Stimulated activated naive CD8-positive, alpha-beta T cell treated with anti-CD3 and anti-CD28 coated beads, Interleukin-15, Interleukin-2, amounts not matched to agents 100 ng/mL and 50 ng/mL, for 24 hours (primary cell): ENCODE measurements around the gene GNG10.
"Not testable (repeated sequence)": the region's sequence is repeated elsewhere in the genome, so short reads cannot be mapped to it uniquely, and the experiment has no call there.

Experiments
- H3K27ac Mint-ChIP-seq: one replicate; pipeline ENCODE4 v1.8.0; 2021; ENCODE audit warnings: mild to moderate bottlenecking, mixed read lengths
- H3K27me3 Mint-ChIP-seq: one replicate; pipeline ENCODE4 v1.8.0; 2021; ENCODE audit warnings: mixed read lengths
- H3K36me3 Mint-ChIP-seq: one replicate; pipeline ENCODE4 v1.8.0; 2021; ENCODE audit warnings: low read depth, mixed read lengths
- H3K4me1 Mint-ChIP-seq: one replicate; pipeline ENCODE4 v1.8.0; 2021; ENCODE audit warnings: low read depth, mixed read lengths
- H3K4me3 Mint-ChIP-seq: one replicate; pipeline ENCODE4 v1.8.0; 2021; ENCODE audit warnings: mild to moderate bottlenecking, mixed read lengths
- H3K9me3 Mint-ChIP-seq: one replicate; pipeline ENCODE4 v1.8.0; 2021; ENCODE audit warnings: mixed read lengths

GNG10 gene

GRCh38 chr9:111634860-111635259, 26.5 kb upstream of the GNG10 start:
- H3K4me1 Mint-ChIP-seq: peaks cover 54% of the 10 kb centered on the region
- H3K4me3 Mint-ChIP-seq: no peak overlapping the region
- H3K27me3 Mint-ChIP-seq: no peaks in the 10 kb centered on the region
- H3K36me3 Mint-ChIP-seq: peaks cover 36% of the 10 kb centered on the region
- H3K27ac Mint-ChIP-seq: no peak overlapping the region
- H3K9me3 Mint-ChIP-seq: no peaks in the 10 kb centered on the region

GRCh38 chr9:111637421-111637950, 23.9 kb upstream of the GNG10 start:
- Mint-ChIP-seq H3K36me3 (peaks cover 27% of the 10 kb centered on the region), H3K4me1 (peaks cover 38% of the 10 kb centered on the region), H3K9me3 (no peaks in the 10 kb centered on the region), H3K27me3 (no peaks in the 10 kb centered on the region), H3K27ac (no peak overlapping the region), H3K4me3 (no peak overlapping the region)

GRCh38 chr9:111644195-111644772, 17.1 kb upstream of the GNG10 start:
- Mint-ChIP-seq H3K27me3 (no peaks in the 10 kb centered on the region), H3K9me3 (no peaks in the 10 kb centered on the region), H3K4me3 (no peak overlapping the region), H3K36me3 (peaks cover 53% of the 10 kb centered on the region), H3K27ac (no peak overlapping the region), H3K4me1 (no peaks in the 10 kb centered on the region)

- Mint-ChIP-seq H3K9me3 (no peaks in the 10 kb centered on the region), H3K4me1 (no peaks in the 10 kb centered on the region), H3K27me3 (no peaks in the 10 kb centered on the region), H3K27ac (no peak overlapping the region), H3K36me3 (peaks cover 64% of the 10 kb centered on the region), H3K4me3 (no peak overlapping the region)
Observed at GRCh38 chr9:111645806-111646205, 15.6 kb upstream of the GNG10 start.

- Mint-ChIP-seq H3K9me3 (no peaks in the 10 kb centered on the region), H3K36me3 (peaks cover 64% of the 10 kb centered on the region), H3K4me1 (no peaks in the 10 kb centered on the region), H3K27ac (no peak overlapping the region), H3K27me3 (no peaks in the 10 kb centered on the region), H3K4me3 (no peak overlapping the region)
Observed at GRCh38 chr9:111646417-111646816, 15.0 kb upstream of the GNG10 start.

GRCh38 chr9:111648066-111648465, 13.3 kb upstream of the GNG10 start:
- Mint-ChIP-seq H3K4me3 (no peak overlapping the region), H3K4me1 (no peaks in the 10 kb centered on the region), H3K36me3 (peaks cover 61% of the 10 kb centered on the region), H3K9me3 (no peaks in the 10 kb centered on the region), H3K27ac (no peak overlapping the region), H3K27me3 (no peaks in the 10 kb centered on the region)

GRCh38 chr9:111649016-111649415, 12.4 kb upstream of the GNG10 start:
- Mint-ChIP-seq H3K27ac (no peak overlapping the region), H3K4me3 (no peak overlapping the region), H3K4me1 (no peaks in the 10 kb centered on the region), H3K36me3 (peaks cover 64% of the 10 kb centered on the region), H3K27me3 (no peaks in the 10 kb centered on the region), H3K9me3 (no peaks in the 10 kb centered on the region)

GRCh38 chr9:111657051-111657450, 4.4 kb upstream of the GNG10 start:
- Mint-ChIP-seq H3K4me1 (peaks cover 13% of the 10 kb centered on the region), H3K36me3 (peaks cover 21% of the 10 kb centered on the region), H3K27me3 (no peaks in the 10 kb centered on the region), H3K9me3 (no peaks in the 10 kb centered on the region), H3K27ac (no peak overlapping the region), H3K4me3 (no peak overlapping the region)

GRCh38 chr9:111658943-111659342, 2.5 kb upstream of the GNG10 start:
- Mint-ChIP-seq H3K4me1 (peaks cover 29% of the 10 kb centered on the region), H3K27ac (no peak overlapping the region), H3K36me3 (peaks cover 18% of the 10 kb centered on the region), H3K27me3 (no peaks in the 10 kb centered on the region), H3K9me3 (no peaks in the 10 kb centered on the region), H3K4me3 (no peak overlapping the region)

GRCh38 chr9:111659691-111660090, 1.7 kb upstream of the GNG10 start:
- H3K27ac Mint-ChIP-seq: no peak overlapping the region
- H3K36me3 Mint-ChIP-seq: peaks cover 18% of the 10 kb centered on the region
- peaks cover 29% of the 10 kb centered on the region for H3K4me1 Mint-ChIP-seq
- no peak overlapping the region for H3K4me3 Mint-ChIP-seq
- H3K27me3 Mint-ChIP-seq: no peaks in the 10 kb centered on the region
- no peaks in the 10 kb centered on the region for H3K9me3 Mint-ChIP-seq

- H3K27me3 Mint-ChIP-seq: no peaks in the 10 kb centered on the region
Observed at GRCh38 chr9:111661802-111662521, 557 bp downstream of the GNG10 start.

GRCh38 chr9:111662576-111663300, 1.3 kb downstream of the GNG10 start:
- Mint-ChIP-seq H3K36me3 (peaks cover 31% of the 10 kb centered on the region), H3K4me3 (peak overlapping the region; percentile 98), H3K27me3 (no peaks in the 10 kb centered on the region), H3K27ac (peak overlapping the region; percentile 85), H3K9me3 (no peaks in the 10 kb centered on the region), H3K4me1 (peaks cover 32% of the 10 kb centered on the region)

More at GRCh38 chr9:111661802-111662521, 557 bp downstream of the GNG10 start:
- Mint-ChIP-seq H3K27ac (peak overlapping the region; percentile 85), H3K36me3 (peaks cover 23% of the 10 kb centered on the region), H3K4me1 (peaks cover 32% of the 10 kb centered on the region), H3K9me3 (no peaks in the 10 kb centered on the region), H3K4me3 (peak overlapping the region; percentile 98)

GRCh38 chr9:111663301-111663823, 2.0 kb downstream of the GNG10 start:
- Mint-ChIP-seq H3K4me1 (peaks cover 32% of the 10 kb centered on the region), H3K36me3 (peaks cover 37% of the 10 kb centered on the region), H3K27ac (peak overlapping the region; percentile 85), H3K27me3 (no peaks in the 10 kb centered on the region), H3K9me3 (no peaks in the 10 kb centered on the region), H3K4me3 (peak overlapping the region; percentile 98)

GRCh38 chr9:111668026-111668573, 6.7 kb downstream of the GNG10 start:
- no peak overlapping the region for H3K4me3 Mint-ChIP-seq
- H3K27me3 Mint-ChIP-seq: no peaks in the 10 kb centered on the region
- H3K9me3 Mint-ChIP-seq: no peaks in the 10 kb centered on the region
- H3K4me1 Mint-ChIP-seq: peaks cover 9% of the 10 kb centered on the region
- H3K36me3 Mint-ChIP-seq: peaks cover 51% of the 10 kb centered on the region
- no peak overlapping the region for H3K27ac Mint-ChIP-seq

- not testable (repeated sequence) for H3K27ac Mint-ChIP-seq, H3K27me3 Mint-ChIP-seq, H3K4me3 Mint-ChIP-seq, H3K4me1 Mint-ChIP-seq, H3K9me3 Mint-ChIP-seq
- peaks cover 46% of the 10 kb centered on the region for H3K36me3 Mint-ChIP-seq
Observed at GRCh38 chr9:111668601-111669000, 7.2 kb downstream of the GNG10 start.
